Measurements from ENCODE around the gene KMT5C.

The KMT5C gene

GRCh38 chr19:55348317-55349034 lies 8.8 kb downstream of the KMT5C start:
- no peak for DNase-seq

- DNase-seq, result no peak
Observed at GRCh38 chr19:55350620-55351315, 11.1 kb downstream of the KMT5C start.

GRCh38 chr19:55352040-55352439 lies 12.4 kb downstream of the KMT5C start:
- DNase-seq, result no peak

GRCh38 chr19:55352549-55353145 lies 13.0 kb downstream of the KMT5C start:
- no peak for DNase-seq

DNA sequence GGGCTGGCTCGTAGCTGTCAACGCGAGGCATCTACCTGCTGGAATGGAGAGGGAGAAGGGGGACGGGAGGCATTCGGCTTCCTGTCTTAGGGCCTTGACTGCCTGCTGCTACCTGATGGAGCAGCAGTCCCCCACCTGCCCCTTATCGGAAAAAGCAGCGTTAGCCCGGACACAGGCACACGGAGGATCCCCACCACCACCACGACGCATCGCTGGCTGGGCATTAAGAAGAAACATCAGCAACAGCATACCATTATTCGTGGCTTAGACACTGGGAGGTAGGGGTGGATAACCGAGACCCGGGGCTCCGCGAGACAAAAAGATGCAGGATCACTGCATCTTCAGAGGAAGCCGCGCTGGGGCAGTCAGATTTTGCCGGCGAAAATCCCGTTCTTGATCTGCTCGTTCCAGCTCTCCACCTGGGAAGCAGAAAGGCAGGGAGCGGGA lies 13.7 kb downstream of the KMT5C start:
- no peak for DNase-seq

DNA sequence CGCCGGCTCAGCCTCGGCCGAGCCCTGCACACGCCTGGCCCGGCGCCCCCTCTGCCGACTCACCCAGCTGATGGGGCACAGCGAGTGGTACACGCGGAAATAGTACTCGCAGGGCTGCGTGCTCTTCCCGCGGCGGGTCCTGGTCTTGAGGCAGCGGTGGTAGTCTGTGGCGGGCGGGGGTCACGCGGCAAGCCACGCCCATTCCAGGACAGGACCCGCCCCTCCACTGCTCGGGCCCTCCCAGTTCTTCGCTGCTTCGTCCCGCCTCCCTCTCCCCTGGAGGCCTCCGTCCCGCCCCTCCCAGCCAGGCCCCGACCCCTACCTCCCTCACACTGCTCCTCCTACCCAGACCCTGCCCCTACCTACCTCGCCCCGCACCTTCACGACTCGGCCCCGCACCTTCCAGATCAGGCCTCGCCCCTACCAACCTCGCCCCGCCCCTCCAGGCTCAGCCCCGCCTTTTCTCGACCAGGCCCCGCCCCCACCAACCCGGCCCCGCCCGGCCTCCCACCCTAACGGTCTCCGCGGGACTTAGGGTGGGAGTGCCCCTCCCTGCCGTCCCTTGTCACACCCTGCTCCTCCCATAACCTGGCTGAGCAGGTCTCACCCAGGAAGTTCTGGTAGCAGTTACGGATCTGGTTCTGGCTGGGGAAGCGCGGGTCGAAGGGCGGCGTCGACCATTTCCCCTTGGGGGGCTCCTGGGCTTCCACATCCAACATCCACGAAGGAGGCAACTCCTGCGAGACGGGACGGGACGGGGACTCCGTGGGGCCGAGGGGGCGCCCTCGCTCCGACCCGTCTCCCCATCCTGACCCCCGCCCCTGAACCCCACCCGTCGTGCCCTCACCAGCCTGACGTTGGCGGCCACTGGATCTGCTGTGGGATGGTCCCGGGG lies 14.4 kb downstream of the KMT5C start:
- DNase-seq, result no peak

DNA sequence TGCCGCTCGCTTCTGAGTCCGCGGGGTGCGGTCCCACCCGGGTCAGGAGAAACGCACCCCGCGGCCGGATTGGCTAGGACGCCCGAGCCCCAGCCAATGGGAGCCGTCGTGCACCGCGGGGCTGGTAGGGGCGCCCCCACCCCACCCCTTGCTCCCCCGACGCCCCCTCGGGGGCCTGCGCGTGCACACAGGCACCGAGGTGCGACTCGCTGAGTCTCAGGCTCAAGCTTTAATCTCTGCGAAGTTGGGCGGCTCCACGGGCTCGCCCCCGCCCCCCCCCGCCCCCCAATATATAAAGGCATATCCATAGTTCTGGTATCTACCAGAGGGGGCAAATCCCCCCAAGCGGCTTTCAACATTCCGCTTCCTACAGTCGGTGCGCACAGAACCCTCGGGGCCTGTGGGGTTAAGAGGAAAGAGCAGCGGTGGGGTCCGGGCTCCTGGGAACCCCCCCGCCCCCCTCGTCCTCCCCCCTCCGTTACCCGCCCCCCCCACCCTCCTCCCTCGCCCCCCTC lies 15.1 kb downstream of the KMT5C start, which contains the start of gene COX6B2:
Gene COX6B2, minus strand, starts transcription at position 22 of the 515 bp plus-strand sequence. CDS start 198 bp downstream, outside the sequence.
- no peak for DNase-seq

DNA sequence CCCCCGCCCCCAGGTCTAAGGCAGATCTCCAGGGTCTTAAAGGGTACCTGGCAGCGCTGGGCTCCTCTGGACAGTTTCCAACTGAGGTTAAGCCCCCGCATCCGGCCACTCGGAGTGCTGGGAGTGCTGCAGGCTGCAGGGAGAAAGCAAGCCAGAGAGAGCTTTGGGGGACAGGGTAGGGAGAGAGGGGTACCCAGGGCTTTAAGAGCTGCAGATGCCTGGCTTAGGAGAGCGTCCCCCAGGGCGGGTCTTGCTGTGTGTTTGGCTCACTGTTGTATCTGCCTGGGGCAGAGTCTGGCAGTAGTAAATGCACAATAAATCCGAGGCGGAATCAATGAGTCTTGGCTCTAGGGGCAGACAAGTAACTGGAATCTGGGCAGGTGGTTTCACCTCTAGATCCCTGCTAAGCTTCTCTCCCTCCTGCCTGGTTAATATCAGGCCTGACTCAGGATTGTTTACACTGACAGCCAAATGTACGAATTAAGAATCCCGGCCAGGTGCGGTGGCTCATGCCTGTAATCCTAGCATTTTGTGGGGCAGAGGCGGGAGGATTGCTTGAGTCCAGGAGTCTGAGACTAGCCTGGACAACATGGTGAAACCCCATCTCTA lies 15.6 kb downstream of the KMT5C start:
- DNase-seq, result no peak

- DNase-seq, result no peak
Observed at GRCh38 chr19:55358493-55358892, 18.8 kb downstream of the KMT5C start.

DNA sequence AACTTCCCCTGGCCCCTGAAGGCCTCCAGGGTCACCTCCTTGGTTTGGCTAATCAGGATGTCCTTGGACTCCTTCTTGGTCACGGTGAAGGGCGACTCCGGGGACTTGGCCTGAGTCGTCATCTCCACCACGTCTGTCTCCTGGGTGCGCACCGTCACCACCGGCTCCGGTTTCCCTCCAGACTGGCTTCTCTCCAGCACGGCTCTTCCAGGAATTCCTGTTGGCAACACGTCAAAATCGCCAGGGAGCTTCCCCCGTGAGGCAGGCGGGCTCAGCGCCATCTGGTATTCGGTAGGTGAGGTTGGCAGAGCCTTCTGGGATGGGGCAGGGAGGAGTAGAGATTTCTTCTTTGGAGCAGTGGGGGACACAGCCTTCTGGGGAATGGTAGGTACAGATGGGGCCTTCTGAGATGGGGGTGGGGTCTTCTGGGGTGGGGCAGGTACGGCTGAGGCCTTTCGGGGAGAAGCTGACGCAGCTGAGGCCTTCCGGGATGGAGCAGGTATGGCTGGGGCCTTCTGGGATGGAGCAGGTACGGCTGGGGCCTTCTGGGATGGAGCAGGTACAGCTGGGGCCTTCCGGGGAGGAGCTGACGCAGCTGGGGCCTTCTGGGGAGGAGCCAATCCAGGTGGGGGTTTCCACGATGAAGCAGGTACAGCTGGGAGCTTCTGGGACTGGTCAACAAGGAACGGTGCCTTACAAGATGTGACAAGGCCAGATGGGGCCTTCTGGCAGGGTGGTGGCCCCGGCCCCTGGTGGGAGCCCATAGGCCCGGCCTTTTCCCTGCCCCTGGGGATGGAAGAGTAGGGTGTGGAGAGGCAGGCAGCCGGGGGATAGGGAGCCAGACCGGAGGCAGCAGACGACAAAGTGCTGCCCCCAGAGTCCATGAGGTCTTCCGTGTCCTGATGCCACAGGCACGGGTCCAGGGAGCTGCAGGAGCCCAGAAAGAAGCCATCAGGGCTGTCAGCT lies 19.6 kb downstream of the KMT5C start:
- DNase-seq, result no peak

DNA sequence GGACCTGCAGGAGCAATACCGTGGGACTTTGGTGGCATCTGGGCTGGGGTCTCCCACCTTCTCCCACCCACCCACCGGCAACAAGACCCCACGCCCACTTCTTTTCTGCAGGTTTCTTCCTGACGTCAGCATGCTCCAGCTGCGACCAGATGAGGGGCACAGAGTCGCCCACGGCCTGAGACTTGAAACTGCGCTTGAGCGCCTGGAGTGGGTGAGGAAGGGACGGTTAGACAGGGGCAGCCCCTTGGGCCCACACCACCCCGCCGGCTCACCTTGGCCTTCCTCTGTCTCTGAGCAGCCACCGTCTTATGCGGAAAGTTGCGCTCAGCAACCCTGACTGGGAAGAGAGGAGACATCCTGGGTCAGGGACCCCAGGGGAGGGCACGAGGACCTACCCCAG lies 21.2 kb downstream of the KMT5C start:
- no peak for DNase-seq

GRCh38 chr19:55362174-55362989 lies 22.7 kb downstream of the KMT5C start:
- no peak for DNase-seq

- no peak for DNase-seq
Observed at GRCh38 chr19:55362990-55363716, 23.5 kb downstream of the KMT5C start, which contains the start of gene GARIN5B. GARIN5B (minus strand) TSS chr19:55363260; CDS start chr19:55363066, 194 bp downstream.

- no peak for DNase-seq
Observed at GRCh38 chr19:55365245-55365644, 25.6 kb downstream of the KMT5C start.

- DNase-seq, result no peak
Observed at GRCh38 chr19:55365964-55366363, 26.3 kb downstream of the KMT5C start.

GRCh38 chr19:55366790-55367189 lies 27.1 kb downstream of the KMT5C start:
- no peak for DNase-seq

DNA sequence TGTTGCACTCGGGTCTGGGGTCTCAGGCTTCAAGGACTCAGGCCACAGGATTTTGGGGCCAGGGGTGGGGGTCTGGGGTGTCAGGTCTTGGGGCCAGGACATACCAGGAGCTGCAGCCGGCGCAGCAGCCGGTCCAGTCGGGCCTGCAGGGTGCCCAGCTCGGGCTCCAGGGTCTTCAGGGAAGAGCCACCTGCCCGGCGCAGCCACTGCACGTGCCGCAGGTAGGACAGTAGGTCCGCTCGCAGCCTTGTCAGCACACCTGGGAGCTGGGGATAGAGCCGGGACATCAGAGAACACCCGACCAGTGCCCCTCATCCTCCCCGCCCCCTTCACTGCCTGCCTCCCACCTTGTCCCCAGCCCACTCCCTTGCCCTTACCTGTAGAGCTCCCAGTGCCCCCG lies 28.4 kb downstream of the KMT5C start:
- DNase-seq, result no peak

- no peak for DNase-seq
Observed at GRCh38 chr19:55368701-55369563, 29.3 kb downstream of the KMT5C start.
